HG02938 (cell line): ENCODE measurements around the gene SLC29A4.
"Not testable (repeated sequence)": the region's sequence is repeated elsewhere in the genome, so short reads cannot be mapped to it uniquely, and the experiment has no call there.

Experiments used
- ATAC-seq: cut with Tn5 transposase; IDR thresholded peaks from one replicate; pipeline ENCODE4 v1.9.1; 2021; ENCODE audit warnings: mild to moderate bottlenecking, moderate library complexity; ENCODE audit not compliant: unreplicated experiment

SLC29A4 gene, protein sequence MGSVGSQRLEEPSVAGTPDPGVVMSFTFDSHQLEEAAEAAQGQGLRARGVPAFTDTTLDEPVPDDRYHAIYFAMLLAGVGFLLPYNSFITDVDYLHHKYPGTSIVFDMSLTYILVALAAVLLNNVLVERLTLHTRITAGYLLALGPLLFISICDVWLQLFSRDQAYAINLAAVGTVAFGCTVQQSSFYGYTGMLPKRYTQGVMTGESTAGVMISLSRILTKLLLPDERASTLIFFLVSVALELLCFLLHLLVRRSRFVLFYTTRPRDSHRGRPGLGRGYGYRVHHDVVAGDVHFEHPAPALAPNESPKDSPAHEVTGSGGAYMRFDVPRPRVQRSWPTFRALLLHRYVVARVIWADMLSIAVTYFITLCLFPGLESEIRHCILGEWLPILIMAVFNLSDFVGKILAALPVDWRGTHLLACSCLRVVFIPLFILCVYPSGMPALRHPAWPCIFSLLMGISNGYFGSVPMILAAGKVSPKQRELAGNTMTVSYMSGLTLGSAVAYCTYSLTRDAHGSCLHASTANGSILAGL

DNA sequence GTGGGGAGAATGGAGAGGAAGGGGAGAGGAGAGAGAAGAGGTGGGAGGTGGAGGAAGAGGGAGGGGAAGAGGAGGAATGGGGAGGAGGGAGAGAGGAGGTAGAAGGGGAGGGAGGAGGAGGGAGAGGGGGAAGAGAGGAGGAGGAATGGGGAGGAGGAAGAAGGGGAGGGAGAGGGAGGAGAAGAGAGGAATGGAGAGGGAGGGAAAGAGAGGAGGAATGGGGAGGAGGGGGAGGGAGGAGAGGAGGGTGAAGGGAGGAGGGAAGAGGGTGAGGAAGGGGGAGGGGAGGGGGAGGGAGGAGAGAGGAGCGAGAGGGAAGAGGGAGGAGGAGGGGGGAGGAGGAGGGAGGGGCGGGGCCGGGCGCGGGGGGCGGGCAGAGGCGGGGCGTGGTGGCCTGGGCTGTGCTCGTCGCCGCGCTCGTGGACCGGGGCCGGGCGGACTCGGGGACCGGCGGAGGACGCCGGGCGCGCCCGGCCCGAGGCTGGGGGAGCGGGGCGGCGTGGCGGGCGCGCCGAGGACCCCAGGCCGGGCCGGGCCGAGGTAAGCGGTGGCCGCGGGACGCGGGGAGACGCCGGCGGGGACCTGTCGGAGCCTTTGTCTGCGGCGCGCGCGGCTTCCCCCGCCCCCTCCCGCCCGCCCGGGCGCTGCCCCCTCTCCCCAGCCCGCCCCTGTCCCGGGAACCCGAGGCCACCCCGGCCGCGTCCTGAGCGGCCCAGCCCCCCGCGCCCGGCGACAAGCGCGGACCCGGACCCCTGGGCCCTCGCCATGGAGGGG is at the start of gene SLC29A4:
Gene SLC29A4, plus strand, starts transcription at position 401 of the 774 bp plus-strand sequence. CDS start 4,874 bp downstream, outside the sequence.
- no peak for ATAC-seq

DNA sequence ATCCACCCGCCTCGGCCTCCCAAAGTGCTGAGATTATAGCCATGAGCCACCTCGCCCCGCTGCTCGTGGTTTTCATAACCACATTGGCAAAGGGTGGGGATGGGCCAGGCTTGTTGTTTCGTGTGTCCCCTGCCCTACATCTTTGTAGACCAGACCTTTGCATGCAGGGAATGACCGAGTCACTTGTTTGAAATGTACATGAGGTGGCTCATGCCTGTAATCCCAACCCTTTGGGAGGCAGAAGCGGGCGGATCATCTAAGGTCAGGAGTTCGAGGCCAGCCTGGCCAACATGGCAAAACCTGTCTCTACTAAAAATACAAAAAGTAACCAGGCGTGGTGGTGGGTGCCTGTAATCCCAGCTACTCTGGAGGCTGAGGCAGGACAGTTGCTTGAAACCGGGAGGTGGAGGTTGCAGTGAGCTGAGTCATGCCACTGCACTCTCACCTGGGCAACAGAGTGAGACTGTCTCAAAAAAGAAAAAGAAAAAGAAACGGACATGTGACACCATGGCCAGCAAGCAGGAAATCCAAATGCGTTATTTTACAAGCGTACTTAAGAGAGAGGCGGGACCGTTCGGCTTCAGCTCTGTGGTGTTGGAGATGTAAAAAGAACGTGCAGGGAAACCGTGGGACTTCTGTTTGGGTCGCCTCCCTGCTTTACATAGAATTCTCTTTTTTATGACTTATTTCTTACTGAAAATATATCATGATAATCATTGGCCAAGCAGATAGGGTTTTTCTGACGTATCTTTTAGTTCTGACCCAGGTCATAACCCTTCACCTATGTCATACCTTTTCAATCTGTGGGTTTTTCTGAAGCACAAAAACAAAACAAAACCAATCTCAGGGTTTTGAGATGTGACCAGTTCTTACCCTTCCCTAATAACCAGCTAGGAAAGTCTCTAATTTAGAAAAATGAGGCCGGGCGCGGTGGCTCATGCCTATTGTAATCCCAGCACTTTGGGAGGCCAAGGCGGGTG is 47.6 kb upstream of the SLC29A4 start:
- ATAC-seq, result no peak

DNA sequence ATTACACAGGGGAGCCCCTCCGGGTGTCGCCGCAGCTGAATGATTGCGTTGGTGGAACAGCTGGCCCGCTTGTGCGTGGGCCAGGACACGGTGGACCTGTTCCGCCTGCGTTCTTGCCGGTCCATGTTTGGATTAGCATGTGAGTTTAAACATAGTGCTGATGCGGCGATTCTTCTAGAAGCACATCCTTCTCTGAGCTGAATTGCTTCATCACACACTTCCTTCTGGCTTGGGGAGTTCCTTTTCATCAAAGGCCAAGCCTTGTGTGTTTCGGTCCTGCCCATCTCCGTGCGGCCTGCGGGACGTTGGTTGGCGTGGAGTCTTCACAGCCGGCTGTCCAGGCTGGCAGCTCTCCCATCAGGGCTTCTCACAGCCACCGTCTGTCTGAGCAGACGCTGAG is 45.5 kb upstream of the SLC29A4 start:
- no peak for ATAC-seq

DNA sequence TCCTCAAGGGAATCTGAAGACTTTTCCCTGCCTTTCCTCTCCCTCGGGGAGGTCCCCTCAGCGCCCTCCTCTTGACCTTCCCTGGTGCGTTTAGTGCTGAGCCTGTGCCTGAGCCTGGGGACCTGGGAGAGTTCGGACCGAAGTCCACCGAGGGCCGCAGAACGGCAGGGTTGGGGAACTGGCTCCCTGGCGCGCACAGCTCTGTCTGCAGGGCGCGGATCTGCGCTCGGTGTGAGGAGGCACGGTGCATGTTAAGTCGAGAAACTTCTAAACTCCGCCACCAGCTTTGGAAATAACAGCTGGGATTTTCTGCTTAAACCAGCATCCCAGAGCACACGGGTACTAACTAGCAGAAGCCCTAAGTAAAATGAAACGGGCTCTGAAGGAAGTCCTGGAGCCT is 44.2 kb upstream of the SLC29A4 start:
- ATAC-seq, result no peak

DNA sequence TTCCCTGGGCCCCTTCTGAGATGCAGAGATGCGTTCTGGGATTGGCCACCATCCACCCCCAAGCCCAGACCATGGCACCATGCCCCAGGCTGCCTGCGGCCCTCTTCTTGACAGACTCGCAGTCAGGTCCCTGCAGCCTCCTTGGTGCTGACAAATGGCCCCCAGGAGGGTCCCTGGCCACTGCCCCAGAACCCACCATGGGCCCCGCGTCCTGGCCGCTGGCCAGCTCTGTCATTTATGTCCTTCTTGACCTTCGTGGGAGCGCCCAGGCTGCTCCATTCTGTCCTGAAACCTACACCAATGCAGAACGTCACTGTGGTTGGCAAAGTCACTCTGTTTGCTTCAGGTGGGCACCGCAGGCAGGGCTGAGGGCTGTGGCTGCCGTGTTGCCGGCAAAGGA is 39.5 kb upstream of the SLC29A4 start:
- no peak for ATAC-seq

DNA sequence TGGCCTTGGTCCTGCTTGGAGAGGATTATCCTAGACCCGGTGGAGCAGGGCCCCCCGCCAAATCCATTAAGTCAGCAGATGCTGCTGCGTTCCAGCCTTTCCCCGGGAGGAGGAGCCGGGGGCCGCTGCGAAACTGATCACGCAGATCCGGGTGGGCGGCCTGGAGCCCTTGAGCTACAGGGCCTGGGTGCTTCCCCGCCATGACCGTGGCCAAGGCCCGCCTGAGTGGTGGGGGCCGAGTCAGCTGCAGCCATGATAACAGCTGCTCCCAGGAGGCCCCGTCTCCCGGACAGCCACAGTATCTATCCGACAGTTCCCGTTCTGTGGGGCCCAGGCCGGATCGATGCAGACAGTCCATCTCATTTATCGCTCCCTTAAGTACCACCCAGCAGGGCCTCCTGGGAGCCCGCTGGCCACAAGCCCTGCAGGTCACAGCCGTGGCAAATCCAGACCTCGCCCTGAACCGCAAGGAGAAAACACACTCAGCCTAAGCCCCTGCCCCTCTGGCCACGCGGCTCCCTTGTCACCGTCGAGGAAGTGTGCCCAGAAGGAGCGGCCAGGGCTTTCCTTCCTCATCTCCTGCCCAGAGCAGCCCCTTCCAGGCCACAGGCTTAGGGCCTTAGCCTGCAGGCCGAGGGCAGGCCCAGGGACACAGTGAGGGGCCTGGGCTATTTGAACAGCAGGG is 34.4 kb upstream of the SLC29A4 start:
- ATAC-seq, result no peak

DNA sequence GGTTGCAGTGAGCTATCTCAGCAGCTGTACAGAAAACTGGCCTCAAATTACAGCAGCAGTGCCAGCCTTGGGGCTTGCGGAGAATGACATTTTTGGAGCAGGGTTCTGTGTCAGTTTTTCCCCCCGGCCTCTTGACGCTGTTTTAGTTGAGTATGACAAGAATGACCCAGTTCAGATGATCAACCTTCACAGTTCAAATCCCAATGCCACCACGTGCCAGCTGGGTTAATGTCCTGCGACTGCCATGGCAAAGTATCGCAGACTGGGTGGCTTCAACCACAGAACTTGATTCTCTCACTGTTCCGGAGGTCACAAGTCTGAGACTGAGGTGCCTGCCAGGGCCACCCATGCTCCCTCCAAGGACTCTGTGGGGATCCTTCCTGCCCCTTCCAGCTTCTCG is 32.0 kb upstream of the SLC29A4 start:
- ATAC-seq, result not testable (repeated sequence)

DNA sequence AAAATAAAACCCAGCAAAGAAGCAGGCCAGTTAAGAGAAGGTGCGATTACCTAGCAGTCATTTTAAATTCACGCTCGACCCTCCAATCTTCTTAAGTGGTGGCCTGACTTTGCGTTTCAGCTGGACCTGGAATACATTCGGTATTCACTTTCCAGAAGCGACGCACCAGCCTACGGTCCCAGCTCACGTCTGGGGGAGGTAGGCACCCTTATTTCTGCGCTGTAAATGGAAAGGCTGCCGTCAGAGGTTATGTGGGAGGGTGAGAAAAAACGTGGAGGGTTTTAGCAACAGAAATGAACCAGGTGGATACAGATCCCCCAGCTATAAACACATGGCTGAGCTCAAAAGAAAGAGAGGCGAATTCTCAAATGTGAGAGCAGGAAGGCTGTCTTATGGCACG is 29.2 kb upstream of the SLC29A4 start:
- not testable (repeated sequence) for ATAC-seq

DNA sequence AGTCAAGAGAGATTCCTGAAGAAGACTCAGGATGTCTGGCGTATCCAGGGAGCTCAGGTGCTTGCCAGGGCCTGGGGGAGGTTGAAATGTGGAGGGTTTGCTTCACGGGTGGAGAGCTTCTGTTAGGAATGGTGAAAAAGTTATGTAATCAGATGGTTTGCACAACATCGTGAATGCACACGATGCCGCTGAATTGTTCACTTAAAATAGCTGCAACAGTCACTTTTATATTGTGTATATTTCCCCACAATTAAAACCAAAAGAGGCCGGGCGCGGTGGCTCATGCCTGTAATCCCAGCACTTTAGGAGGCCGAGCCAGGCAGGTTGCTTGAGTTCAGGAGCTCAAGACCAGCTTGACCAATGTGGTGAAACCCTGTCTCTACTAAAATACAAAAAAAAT is 28.4 kb upstream of the SLC29A4 start:
- ATAC-seq, result not testable (repeated sequence)

DNA sequence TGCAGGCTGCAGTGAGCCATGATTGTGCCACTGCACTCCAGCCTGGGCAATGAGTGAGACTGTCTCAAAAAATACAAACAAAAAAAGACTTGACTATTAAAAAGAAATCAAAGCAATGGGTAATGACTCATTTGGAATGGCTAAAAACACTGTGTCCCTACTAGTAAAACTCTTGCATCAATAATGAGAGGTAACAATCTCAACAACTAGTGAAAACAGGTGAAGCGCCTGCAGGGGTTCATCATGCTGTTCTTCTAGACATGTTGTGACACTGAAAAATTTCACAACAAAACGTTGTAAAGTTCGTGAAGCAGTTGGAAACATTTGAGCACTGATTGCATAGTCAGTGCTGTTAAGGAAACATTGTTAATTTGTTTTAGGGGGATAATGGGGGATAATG is 26.9 kb upstream of the SLC29A4 start:
- no peak for ATAC-seq

DNA sequence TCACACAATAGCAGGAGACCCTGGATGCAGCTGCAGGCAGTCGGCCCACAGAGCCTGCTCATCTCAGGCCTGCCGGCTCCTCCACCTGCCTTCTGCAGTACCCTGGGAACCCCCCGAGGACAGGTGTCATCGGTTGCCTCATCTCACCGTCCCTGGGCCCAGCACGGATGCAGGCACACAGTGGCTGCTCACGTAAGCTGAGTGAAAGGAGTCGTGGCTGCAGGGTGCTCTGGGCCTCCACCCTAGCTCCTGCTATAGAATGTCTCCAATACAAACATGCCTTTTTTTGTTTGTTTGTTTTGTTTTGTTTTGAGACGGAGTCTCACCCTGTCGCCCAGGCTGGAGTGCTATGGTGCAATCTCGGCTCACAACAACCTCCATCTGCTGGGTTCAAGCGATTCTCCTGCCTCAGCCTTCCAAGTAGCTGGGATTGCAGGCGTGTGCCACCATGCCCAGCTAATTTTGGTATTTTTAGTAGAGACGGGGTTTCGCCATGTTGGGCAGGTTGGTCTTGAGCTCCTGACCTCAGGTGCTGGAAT is 22.1 kb upstream of the SLC29A4 start:
- not testable (repeated sequence) for ATAC-seq

DNA sequence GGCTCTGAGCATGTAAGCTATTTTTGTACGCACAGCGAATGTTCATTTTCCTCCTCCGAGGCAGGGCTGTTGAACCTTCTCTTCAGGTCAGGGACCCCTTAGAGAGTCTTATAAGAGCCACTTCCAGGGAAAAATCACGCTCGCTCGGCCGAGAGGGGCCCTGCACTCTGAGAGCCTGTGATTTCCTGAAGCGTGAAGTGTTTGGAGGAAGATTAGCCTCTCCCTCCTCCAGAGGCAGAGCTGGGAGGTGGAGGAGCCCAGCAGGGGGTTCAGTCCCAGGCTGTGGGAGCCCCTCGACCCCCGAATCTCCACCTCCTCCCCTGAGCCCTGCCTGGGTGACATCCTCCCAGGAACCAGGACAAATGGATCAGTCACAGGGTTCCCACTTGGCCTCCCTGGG is 19.7 kb upstream of the SLC29A4 start:
- not testable (repeated sequence) for ATAC-seq

DNA sequence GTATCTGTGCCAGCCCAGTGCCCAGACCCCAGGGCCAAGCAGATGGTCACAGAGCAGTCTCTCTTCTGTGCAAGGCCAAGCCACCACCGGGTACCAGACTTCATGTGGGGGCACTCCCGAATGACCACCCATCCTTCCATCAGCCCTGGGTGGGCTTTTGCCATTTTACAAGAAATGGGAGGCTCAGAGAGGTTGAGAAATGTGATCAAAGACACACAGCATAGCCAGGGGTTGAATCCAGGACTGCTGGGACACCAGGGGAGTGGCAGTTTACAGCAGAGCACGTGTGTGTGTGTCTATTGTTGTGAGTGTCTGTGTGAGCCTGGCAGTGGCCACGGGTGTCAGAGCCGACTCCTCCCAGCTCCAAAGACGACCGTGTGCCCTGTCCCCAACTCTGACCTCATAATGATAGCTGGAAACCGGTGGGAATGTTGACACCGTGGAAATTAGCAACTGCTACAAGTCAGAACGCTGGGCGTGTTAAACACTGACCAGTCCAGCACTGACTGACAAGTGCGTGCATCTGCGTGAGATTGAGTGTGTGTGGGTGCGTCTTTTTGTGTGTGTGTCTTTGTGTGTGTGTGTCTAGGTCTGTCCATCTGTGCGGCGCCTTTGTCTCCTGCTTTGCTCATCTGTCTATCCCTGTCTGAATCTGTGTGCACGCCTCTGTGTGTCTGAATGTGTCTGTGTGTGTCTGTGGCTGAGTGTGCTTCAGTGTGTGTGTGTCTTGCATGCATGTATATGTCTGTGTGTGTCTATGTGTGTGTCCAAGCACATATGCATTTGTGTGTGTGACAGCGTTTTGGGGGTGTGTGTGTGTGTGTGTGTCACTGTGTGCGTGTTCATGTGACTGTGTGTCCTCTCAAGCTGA is 17.2 kb upstream of the SLC29A4 start:
- no peak for ATAC-seq

DNA sequence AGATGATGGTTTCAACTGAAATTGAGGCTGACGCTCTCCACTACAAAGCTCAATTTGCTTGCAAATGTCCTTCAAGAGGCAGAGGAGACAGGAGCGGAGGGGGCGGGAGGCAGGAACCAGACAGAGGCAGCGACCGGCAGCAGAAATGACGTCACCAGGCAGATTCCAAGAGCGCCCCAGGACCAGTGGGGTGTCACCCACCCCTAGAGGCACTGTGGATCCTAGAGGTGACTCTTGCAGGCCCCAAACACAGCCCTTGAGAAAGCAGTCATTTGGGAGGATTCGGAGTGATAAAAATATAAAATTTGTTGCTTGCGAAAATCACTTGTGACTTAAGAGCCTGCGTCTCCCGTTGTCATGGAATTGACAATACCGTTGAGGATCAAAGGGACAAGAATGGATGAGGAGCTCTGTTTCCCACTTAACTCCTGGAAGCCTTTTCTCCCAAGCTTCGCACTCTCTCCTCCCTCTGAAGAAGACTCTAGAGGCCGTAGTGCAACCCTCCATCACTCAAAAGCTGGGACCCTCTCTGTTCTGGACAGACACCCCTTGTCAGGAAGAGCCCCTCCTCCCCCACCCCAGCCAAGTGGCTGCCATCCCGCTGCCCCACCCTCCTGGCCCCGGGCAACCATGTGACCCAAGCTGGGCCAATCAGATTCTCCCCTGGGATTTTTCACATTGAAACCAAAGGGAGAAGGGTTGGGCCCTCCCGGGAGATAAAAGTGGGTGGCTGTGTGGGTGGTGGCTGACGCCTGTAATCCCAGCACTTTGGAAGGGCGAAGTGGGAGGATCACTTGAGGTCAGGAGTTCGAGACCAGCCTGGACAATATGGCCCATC is 16.3 kb upstream of the SLC29A4 start:
- ATAC-seq, result no peak

DNA sequence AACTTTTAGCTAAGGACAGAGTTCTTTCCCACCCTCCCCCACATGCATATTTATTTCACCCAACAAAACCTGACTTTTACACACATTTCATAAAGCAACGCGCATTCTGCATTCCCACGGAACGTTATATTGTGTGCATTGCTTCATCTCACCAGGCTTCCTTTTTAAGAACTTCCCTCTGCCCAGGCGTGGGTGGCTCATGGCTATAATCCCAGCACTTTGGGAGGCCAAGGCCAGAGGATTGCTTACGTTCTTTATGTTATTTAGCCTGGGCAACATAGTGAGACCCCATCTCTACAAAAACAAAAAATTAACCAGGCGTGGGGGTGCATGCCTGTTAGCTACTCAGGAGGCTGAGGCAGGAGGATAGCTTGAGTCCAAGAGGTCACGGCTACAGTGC is 14.9 kb upstream of the SLC29A4 start:
- not testable (repeated sequence) for ATAC-seq

DNA sequence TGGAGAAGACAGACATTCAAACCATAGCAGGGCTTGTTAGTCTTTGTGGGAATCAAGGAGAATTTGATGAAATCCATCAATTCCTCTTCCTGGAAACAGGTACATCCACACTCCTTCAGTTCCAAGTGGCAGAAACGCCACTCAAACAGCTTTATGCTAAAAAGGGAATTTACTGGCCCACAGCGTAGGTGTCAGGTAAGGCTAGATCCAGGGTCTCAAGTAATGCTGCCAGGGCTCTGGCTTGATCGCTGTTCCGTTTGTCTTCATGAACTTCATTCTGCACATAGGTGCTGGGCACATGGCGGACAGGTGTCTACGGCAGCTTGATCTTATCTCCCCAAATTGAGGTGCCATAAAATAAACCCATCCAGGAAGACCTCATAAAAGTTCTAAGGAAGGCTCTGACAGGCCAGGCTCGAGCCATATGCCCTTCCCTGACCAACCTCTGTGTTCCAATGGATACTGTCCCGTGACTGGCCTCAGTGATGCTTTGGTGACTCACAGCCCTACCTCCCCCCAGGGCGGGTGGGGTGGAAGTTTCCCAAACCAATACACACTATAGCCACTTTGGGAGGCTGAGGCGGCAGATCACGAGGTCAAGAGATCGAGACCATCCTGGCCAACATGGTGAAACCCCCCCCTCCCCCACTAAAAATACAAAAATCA is 12.6 kb upstream of the SLC29A4 start:
- not testable (repeated sequence) for ATAC-seq

DNA sequence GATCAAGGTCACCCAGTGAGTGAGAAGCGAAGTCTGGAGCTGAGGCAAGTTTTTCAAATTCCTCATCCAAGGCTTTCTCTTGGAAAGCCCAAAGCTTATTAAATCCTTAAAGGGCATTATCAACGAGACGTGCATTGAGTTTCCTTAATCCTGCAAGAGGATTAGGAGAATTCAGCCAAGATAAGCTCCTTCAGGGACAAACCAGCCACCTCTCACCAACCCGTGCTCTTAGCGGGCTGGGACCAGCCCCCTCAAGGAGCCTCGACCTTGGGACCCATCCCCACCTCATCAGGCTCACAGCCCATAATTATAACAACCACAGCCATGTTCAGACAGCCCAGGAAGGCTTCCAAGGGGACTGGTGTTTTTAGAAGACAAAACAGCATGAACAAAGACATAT is 12.0 kb upstream of the SLC29A4 start:
- ATAC-seq, result no peak
